Duodenal mucosa (tissue), 2 donors: ENCODE data around the gene WNT7B.

Source experiments
- H3K27ac ChIP-seq: one replicate; pipeline ENCODE4 v1.7.0; 2013; ENCODE audit warnings: low read depth, low read length
- H3K27me3 ChIP-seq, 2 donors: one replicate each; pipeline ENCODE4 v1.7.0; 2013; ENCODE audit warnings: low read length in 2 of 2, control low read depth in 1 of 2; ENCODE audit not compliant: insufficient read depth in 2 of 2, control insufficient read depth in 1 of 2
- H3K36me3 ChIP-seq, 2 donors: one replicate each; pipeline ENCODE4 v1.7.0; 2013; ENCODE audit warnings: low read length in 2 of 2, control low read depth in 1 of 2; ENCODE audit not compliant: insufficient read depth in 2 of 2, control insufficient read depth in 1 of 2
- H3K4me1 ChIP-seq, 2 donors: one replicate each; pipeline ENCODE4 v1.7.0; 2013; ENCODE audit warnings: low read length in 2 of 2, control low read depth in 1 of 2; ENCODE audit not compliant: insufficient read depth in 2 of 2, control insufficient read depth in 1 of 2
- H3K4me3 ChIP-seq, 2 donors: one replicate each; pipeline ENCODE4 v1.7.0; 2013; ENCODE audit warnings: low read length in 2 of 2, low read depth in 1 of 2
- H3K9ac ChIP-seq, 2 donors: one replicate each; pipeline ENCODE4 v1.7.0; 2013; ENCODE audit warnings: low read length in 2 of 2, low read depth in 1 of 2
- H3K9me3 ChIP-seq, 2 donors: one replicate each; pipeline ENCODE4 v1.7.0; 2013; ENCODE audit warnings: low read length in 2 of 2, control low read depth in 1 of 2; ENCODE audit not compliant: control insufficient read depth in 1 of 2

The WNT7B gene

DNA sequence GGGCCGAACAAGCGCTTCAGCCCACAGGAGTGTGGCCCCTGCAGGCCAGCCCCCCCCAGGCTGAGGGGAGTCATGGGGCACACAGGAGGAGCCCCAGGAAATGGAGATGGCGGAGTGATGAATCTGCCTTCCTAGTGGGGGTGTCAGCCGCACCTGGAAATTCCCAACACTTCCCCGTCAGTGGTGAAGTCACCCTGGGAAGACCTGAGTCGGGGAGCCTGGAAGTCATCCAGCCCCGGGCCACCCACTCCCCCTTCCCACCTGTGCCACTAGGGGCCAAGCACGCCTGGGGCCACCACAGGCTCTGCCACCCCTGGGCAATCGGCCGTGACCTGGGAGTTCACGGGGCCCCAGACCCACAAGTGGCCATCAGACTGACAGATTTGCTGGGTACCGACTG, 12.6 kb downstream of the WNT7B start:
- Histone ChIP-seq H3K9ac (no peak overlapping the region), H3K4me3 (no peak overlapping the region), H3K27ac (no peak overlapping the region), H3K4me1 (no peaks in the 10 kb centered on the region), H3K36me3 (no peaks in the 10 kb centered on the region), H3K9me3 (no peaks in the 10 kb centered on the region), H3K27me3 (peaks cover 16 to 34% of the 10 kb centered on the region in 2 donors)

DNA sequence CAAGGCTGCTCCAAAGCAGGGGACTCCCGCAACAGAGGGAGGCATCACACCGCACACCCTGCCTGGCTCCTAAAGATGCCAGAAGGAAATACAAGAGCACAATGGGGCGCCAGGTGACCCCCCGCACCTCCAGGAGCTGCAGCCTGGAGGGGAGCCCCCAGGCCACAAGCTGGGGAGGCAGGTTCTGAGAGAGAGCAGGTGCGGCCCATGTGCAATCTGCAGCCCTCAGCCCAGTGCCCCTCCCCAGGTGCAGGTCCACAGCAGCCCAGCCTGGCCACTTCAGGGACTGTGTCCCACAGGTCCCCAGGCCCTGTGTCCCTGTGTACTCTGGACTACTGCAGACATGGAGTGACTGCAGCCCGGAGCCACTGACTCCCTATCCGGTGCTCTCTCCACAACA, 13.1 kb downstream of the WNT7B start:
- Histone ChIP-seq H3K9me3 (no peaks in the 10 kb centered on the region), H3K9ac (no peak overlapping the region), H3K4me3 (no peak overlapping the region), H3K27ac (no peak overlapping the region), H3K36me3 (no peaks in the 10 kb centered on the region), H3K4me1 (no peaks in the 10 kb centered on the region), H3K27me3 (peaks cover 12 to 28% of the 10 kb centered on the region in 2 donors)

DNA sequence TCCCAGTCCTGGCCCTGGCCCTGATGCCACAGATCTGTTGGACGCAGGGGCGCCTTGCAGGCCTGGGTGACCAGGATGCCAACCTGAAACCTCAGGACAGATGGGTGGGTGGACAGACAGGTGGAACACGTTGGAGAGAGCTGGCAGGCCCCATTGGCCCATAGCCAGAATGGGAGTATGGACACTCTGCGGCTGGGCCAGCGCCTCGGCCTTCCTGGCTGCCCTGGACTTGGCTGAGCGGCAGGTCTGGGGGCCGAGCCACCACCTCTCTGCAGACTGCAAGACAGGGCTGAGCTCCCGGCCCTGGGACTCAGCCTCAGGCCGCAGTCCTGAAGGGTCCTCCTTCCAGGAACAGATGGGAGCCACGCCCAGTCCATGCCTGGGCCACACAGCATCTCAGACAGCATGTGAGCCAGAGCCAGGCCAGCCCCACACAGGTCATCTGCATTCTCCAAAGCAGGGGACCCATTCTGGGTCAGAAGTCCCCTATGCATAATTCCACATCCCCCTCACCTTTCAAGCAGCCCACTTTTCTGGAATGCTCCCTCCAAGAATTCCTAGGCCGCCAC, 14.1 kb downstream of the WNT7B start:
- no peak overlapping the region for H3K9ac ChIP-seq
- H3K9me3 ChIP-seq: no peaks in the 10 kb centered on the region
- H3K27ac ChIP-seq: no peak overlapping the region
- no peak overlapping the region for H3K4me3 ChIP-seq
- H3K36me3 ChIP-seq: no peaks in the 10 kb centered on the region
- peaks cover 2 to 23% of the 10 kb centered on the region in 2 donors for H3K27me3 ChIP-seq
- no peaks in the 10 kb centered on the region for H3K4me1 ChIP-seq

DNA sequence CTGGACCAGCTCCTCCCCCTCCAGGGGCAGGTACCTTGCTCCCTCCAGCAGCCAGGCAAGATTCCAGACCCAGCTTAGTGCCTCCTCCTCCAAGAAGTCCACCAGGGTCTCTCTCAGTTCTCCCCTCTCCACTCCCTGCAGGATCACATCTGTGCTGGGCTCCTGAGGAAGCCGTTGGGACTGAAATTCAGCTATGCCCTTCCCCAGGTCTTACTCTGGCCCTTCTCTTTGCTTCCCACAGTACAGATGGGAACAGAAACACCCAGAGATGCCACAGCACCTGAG, 14.6 kb downstream of the WNT7B start:
- no peak overlapping the region for H3K27ac ChIP-seq
- no peaks in the 10 kb centered on the region for H3K4me1 ChIP-seq
- H3K4me3 ChIP-seq: no peak overlapping the region
- no peak overlapping the region for H3K9ac ChIP-seq
- H3K27me3 ChIP-seq: peaks cover 0 to 22% of the 10 kb centered on the region in 2 donors
- H3K9me3 ChIP-seq: no peaks in the 10 kb centered on the region
- no peaks in the 10 kb centered on the region for H3K36me3 ChIP-seq

DNA sequence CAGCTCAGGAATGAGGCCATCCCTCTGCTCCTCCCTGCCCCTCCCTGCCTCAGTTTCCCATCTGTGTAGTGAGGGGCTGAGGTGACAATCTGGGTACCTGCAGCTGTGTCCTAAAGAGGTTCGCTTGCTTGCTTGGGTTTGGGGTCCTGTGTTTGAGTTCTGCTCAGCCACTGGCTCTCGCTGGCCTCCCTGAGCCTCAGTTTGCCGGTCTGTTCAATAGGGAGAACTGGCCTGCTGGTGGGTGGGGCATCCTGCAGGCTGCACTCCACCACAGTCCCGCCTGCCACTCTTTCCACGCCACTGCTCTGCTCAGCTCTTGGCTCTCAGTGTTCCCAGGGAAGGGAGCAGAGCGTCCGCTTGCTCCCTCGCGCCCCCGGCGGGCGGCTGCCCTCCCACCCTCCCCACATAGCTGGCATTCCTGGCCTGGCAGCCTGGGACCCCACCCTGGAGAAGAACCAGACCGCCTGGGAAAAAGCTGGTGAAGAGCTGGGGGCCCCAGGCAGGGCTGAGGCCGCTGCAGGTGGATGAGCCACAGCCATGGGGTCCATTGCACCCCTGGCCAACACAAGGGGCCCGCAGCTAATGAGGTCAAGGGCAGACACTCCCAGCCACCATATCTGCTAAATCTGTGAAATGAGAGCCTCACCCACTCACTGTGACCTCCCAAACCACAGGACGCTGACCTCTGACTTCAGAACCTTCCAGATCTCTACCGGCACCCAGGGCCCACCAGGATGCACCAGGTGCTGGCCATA, 15.1 kb downstream of the WNT7B start:
- Histone ChIP-seq H3K36me3 (no peaks in the 10 kb centered on the region), H3K27ac (no peak overlapping the region), H3K4me3 (no peak overlapping the region), H3K4me1 (no peaks in the 10 kb centered on the region), H3K27me3 (peaks cover 0 to 21% of the 10 kb centered on the region in 2 donors), H3K9me3 (no peaks in the 10 kb centered on the region), H3K9ac (no peak overlapping the region)

DNA sequence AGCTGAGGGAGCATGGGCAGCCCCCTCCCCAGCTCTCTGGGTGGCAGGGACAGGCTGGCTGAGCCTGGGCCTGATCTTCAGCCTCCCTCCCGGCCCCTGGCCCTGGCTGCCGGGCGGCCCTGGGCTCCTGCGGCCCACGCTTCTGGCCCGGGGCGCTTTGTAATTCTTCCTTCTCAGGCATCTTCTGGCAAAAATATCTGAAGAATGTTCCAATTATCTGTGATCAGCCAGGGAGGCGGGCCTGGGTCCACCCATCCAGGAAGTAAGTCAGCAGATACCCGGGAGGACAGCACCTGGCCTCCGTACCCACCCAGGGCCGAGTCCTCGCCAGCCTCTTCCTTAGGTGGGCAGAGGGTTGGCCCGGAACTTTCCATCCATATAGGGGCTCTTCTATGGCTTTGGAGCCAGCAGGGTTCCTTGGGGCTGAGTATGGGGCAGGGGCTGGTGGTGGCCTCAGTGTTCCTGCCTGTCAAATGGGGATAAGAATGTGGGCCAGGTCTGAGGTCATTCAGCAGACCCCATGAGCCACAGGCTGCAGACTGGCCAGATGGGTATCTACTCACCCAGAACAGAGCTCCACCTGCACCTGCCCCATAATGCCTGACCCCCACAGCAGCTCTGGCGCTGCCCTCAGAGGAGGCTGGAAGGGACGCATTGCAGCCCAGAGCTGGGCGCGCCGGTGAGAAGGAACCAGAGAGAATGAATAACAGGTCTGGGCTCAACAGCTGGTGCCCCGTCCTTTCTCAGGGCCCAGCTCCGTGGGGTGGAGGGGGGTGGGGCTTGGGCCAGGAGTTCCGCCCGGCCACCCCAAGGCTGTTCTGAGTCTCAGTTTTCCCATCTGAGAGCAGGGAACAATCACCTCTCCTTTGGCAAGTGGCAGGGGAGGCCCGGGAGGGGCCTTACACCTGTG, 16.2 kb downstream of the WNT7B start:
- H3K36me3 ChIP-seq: no peaks in the 10 kb centered on the region
- H3K4me3 ChIP-seq: no peak overlapping the region
- H3K9ac ChIP-seq: no peak overlapping the region
- H3K4me1 ChIP-seq: no peaks in the 10 kb centered on the region
- H3K27me3 ChIP-seq: peaks cover 0 to 13% of the 10 kb centered on the region in 2 donors
- H3K9me3 ChIP-seq: no peaks in the 10 kb centered on the region
- H3K27ac ChIP-seq: no peak overlapping the region

DNA sequence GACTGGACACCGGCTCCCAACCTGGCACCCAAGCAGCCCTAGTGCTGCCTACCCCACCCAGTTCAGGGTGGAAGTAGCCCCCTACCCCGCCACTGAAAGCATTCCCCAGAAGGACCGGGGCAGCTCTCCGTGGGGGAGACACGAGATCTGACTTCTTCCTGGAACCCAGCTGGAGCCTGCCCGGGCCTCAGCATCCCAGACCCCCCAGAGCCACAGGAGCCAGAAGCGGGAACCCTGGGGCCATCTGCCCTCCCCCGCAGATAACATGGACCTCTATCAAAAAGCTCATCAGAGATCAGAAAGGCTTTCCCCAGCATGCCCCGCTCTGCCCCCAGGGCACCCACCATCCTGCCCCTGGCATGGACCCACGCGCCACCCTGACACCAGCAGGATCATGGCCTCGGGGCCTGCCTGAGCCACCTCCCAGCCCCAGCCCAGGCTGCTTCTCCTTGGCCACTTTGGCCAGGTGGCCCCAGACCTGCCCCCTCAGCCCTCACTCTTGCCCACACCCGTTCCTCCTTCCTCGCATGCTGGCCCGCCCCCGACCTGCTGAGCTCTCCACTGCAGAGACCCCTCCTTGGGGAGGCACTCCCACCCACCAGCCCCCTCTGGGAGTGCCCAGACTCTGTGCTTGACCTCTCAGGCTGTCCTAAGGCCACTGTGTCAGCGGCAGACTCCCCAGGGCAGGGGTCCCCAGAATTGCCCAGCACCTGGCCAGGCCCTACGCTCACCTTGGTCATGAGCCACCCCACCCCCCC, 17.1 kb downstream of the WNT7B start:
- no peak overlapping the region for H3K9ac ChIP-seq
- H3K9me3 ChIP-seq: no peaks in the 10 kb centered on the region
- no peak overlapping the region for H3K27ac ChIP-seq
- H3K36me3 ChIP-seq: no peaks in the 10 kb centered on the region
- H3K27me3 ChIP-seq: peaks cover 0 to 6% of the 10 kb centered on the region in 2 donors
- H3K4me1 ChIP-seq: no peaks in the 10 kb centered on the region
- no peak overlapping the region for H3K4me3 ChIP-seq

DNA sequence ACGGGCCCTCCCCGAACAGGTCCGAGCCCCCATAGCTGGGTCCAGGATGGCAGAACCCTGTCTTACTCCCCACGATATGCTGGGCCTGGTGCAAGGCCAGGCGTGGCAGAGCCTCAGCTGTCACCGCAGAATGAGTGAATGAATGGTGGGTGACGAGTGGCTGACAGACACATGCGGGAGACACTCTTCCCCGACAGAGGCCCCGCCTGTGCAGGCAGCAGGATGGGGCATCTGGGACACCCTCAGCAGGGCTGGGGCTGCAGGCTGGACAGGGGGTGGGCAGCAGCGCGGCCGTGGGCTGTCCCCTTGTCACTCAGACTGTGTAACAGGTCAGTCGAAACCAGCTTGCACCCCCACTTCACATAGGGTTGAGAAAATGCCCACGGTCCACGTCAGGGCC, 18.0 kb downstream of the WNT7B start:
- no peaks in the 10 kb centered on the region for H3K36me3 ChIP-seq
- H3K4me3 ChIP-seq: no peak overlapping the region
- no peaks in the 10 kb centered on the region for H3K4me1 ChIP-seq
- H3K27me3 ChIP-seq: peaks cover 0 to 4% of the 10 kb centered on the region in 2 donors
- no peaks in the 10 kb centered on the region for H3K9me3 ChIP-seq
- H3K9ac ChIP-seq: no peak overlapping the region
- no peak overlapping the region for H3K27ac ChIP-seq

DNA sequence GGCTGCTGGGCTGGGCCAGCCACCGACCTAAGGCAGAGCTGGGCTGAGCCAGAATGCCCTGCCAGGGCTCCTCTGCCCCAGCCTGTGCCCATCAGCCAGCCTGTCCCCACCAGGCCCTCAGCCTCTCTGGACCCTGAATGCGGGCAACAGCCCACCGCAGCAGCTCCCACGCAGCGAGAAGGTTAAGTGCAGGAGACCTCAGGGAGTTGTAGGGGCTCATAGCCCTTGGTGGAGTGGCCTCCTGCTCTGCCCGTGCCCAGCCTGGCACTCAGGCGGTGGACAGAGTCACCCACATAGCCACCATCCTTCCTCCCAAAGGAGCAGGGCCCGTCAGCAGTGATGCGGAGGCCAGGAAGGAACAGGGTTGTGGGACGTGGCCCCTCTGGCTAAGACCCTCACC, 19.1 kb downstream of the WNT7B start:
- H3K9me3 ChIP-seq: no peaks in the 10 kb centered on the region
- no peak overlapping the region for H3K4me3 ChIP-seq
- no peak overlapping the region for H3K9ac ChIP-seq
- no peak overlapping the region for H3K27ac ChIP-seq
- no peaks in the 10 kb centered on the region for H3K4me1 ChIP-seq
- no peaks in the 10 kb centered on the region for H3K36me3 ChIP-seq
- H3K27me3 ChIP-seq: peaks cover 0 to 7% of the 10 kb centered on the region in 2 donors

DNA sequence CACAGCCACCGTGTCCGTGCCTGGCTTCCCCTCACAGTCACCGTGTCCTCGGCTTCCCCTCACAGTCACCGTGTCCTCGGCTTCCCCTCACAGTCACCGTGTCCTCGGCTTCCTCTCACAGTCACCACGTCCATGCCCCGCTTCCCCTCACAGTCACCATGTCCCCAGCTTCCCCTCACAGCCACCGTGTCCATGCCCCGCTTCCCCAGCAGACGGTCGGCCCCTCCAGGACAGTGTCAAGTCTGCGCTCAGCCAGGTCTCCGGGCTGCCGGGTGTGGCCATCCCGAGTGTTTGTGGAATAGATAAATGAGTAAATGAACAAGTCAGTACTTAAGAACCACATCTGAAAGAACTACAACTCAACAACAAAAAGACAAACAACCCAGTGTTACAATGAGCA, 23.8 kb downstream of the WNT7B start:
- no peak overlapping the region for H3K27ac ChIP-seq
- H3K9me3 ChIP-seq: no peaks in the 10 kb centered on the region
- H3K36me3 ChIP-seq: no peaks in the 10 kb centered on the region
- no peak overlapping the region for H3K9ac ChIP-seq
- peaks cover 0 to 7% of the 10 kb centered on the region in 2 donors for H3K27me3 ChIP-seq
- no peaks in the 10 kb centered on the region for H3K4me1 ChIP-seq
- H3K4me3 ChIP-seq: no peak overlapping the region
